Lung (tissue), 12 donors: Measurements from ENCODE around the gene EVA1C. TPM values are rescaled to one million over a fixed set of nuclear protein-coding genes. Genes with fewer than 3 reads are reported as not detected.
"Not testable (repeated sequence)": the region's sequence is repeated elsewhere in the genome, so short reads cannot be mapped to it uniquely, and the experiment has no call there.

Source experiments
- ATAC-seq: fragments of 200-7000 bp; cut with Tn5 transposase; one replicate; pipeline ENCODE4 v1.9.1; 2020; ENCODE audit warnings: moderate number of reproducible peaks; ENCODE audit not compliant: insufficient read depth, low FRiP score
- DNase-seq, 3 donors: peaks; one replicate each; pipeline ENCODE4 v3.0.0-alpha.2; 2013 to 2017
- H3K27ac ChIP-seq, 2 donors: one replicate each; pipeline ENCODE4 v1.5.1; 2013; ENCODE audit warnings: mild to moderate bottlenecking in 2 of 2, moderate library complexity in 2 of 2, control low read depth in 1 of 2, inconsistent platforms in 1 of 2, low read depth in 1 of 2, low read length in 1 of 2
- H3K27me3 ChIP-seq, 3 donors: one replicate each; pipeline ENCODE4 v1.5.1; 2013; ENCODE audit warnings: low read length in 2 of 3; ENCODE audit not compliant: control insufficient read depth in 3 of 3, insufficient read depth in 3 of 3
- H3K36me3 ChIP-seq, 4 donors: one replicate each; pipeline ENCODE4 v1.5.1; 2013; ENCODE audit warnings: low read length in 4 of 4, mild to moderate bottlenecking in 1 of 4, moderate library complexity in 1 of 4; ENCODE audit not compliant: control insufficient read depth in 4 of 4, insufficient read depth in 4 of 4
- H3K4me1 ChIP-seq, 5 donors: one replicate each; pipeline ENCODE4 v1.5.1; 2013; ENCODE audit warnings: low read length in 5 of 5, mild to moderate bottlenecking in 2 of 5, moderate library complexity in 1 of 5; ENCODE audit not compliant: control insufficient read depth in 5 of 5, insufficient read depth in 5 of 5
- H3K4me3 ChIP-seq: one replicate; pipeline ENCODE4 v1.5.1; 2013; ENCODE audit warnings: mild to moderate bottlenecking, control low read depth, moderate library complexity
- H3K9ac ChIP-seq, 2 donors: one replicate each; pipeline ENCODE4 v1.5.1; 2013; ENCODE audit warnings: low read length in 2 of 2, control low read depth in 1 of 2; ENCODE audit not compliant: insufficient read depth in 1 of 2
- H3K9me3 ChIP-seq, 4 donors: one replicate each; pipeline ENCODE4 v1.5.1; 2013; ENCODE audit warnings: low read length in 3 of 4, mild to moderate bottlenecking in 1 of 4, moderate library complexity in 1 of 4; ENCODE audit not compliant: control insufficient read depth in 4 of 4, insufficient read depth in 3 of 4
- CTCF ChIP-seq: IDR thresholded peaks from 2 replicates; pipeline ENCODE4 v1.5.1; 2012; ENCODE audit warnings: mild to moderate bottlenecking; ENCODE audit errors: control extremely low read depth, extremely low read depth
- WGBS, 2 donors: extraction: QIAGEN DNeasy Blood & Tissue Kit; methylation state at CpG; one replicate each; pipeline ENCODE4 v1.1.7; 2013; 5-methylcytosine and 5-hydroxymethylcytosine counted together
- polyA plus RNA-seq, 2 donors: library from polyadenylated mRNA; stranded (reverse); fragments of 200-250 nt; gene quantifications; one replicate each; pipeline ENCODE4 v1.2.1, GENCODE V29; 2013
- total RNA-seq, 2 donors: library from RNA; depleted of rRNA in 1 of 2; stranded (reverse); fragments of >200 nt in 1 of 2; gene quantifications; one replicate each; pipeline ENCODE4 v1.2.1, GENCODE V29; 2014 to 2021
- donor health status: control.
- donor health status: control.
- donor health status: Bipolar disorder and iron deficiency.
- donor health status: healthy.
- donor health status: DM: yes; HTN: yes; CAD: no.

Gene EVA1C
- total and polyA plus RNA-seq, 4 donors, result 13.9 to 59.0 (median 48.6) TPM

DNA sequence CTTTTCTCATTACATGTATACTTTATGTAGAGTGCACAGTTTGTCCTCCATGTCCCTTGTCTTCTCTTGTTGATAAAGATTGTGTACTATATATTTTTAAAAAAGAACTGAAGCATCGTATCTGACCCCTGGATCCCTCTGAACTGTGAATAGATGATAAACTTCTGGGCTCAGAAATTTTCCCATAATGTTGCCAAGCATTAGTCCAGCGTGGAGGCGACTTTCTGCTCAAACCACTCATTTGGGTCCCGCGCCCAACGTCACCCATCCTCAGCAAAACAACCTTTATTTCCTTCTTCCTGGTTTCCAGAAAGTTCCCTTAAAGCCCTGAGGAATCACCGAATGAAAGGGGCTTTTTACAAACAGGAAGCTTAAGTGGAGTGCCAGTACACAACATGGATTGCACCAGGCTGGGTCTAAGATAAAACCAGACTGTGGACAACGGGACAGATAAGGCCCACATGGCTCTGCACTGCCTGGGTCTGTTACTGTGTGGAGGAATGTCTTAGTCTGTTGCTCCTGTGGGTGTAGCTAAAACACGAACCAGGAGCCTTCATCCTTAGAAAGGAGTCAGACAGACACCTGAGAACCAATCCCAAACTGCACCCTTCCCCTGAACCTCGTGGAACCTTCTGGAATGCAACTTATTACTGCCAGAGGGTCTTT is 15.6 kb downstream of the EVA1C start:
- Histone ChIP-seq H3K27ac (peak overlapping the region in 1 of 2 donors; percentile 24), H3K4me3 (no peak overlapping the region), H3K4me1 (peaks cover 0 to 8% (median 0%) of the 10 kb centered on the region in 5 donors), H3K36me3 (peaks cover 0 to 2% (median 0%) of the 10 kb centered on the region in 4 donors), H3K9ac (no peak overlapping the region), H3K27me3 (no peaks in the 10 kb centered on the region), H3K9me3 (no peaks in the 10 kb centered on the region)
- DNase-seq (no peak), ATAC-seq (no peak)
- no peak for TF ChIP-seq CTCF
- 66 to 73% methylated on average over 10 of the region's 10 CpGs for WGBS, 2 donors

DNA sequence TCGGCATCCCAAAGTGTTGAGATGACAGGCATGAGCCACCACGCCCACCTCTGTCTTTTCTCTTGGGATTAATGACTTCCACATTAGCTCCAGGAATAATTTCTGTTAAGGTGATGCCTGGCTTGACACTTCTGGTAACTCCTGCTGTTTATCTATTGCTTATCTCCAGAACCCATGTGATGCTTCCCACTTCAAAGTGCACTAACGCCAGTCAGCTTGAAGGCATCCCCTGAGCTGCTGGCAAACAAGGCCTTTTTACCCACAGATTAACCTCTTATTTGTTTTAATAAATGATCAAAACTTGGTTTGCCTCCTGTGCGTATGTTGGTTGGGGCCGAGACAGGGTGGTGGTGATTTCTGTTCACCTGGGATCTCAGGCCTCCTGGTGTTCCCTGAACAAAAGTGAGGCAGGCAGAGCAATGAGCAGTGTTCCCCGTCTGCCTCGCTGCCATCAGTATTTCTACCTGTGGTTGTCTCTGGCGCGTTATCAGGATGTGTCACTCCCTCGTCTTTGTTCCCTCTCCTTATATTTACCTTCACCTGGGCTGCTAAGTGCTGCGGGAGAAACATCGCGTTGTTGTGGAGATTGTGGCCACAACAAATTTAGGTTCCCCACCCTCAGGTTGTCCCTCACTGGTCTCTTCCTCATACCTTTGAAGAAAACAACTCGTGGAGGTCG is 20.6 kb downstream of the EVA1C start:
- H3K4me1 ChIP-seq, result peaks cover 0 to 11% (median 0%) of the 10 kb centered on the region in 5 donors
- not testable (repeated sequence) for H3K36me3 ChIP-seq, H3K4me3 ChIP-seq, H3K9me3 ChIP-seq, H3K27me3 ChIP-seq, H3K27ac ChIP-seq, H3K9ac ChIP-seq, DNase-seq
- WGBS, 2 donors, result 71 to 87% methylated on average over 15 of the region's 15 CpGs
- ATAC-seq, result peak; percentile 41

DNA sequence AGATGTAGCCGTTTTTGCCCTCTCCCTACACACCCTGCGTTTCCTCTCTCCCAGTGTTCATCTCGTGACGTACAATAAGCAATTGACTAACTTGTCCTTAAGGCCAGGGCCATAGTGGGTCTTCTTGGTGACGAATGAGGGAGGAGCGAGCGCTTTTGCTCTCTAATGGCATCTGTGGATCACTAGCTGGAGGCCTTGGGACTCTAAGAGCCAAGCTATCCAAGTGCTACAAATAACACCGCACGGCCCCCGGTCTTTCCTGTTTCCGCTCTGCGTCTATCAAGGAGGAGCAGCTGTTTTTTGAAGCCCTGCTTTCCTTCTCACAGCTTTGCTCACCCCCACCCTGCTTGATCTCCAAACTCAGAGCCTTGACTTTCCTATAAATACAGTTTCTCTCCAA is 25.2 kb downstream of the EVA1C start:
- Histone ChIP-seq H3K27me3 (no peaks in the 10 kb centered on the region), H3K4me1 (peaks cover 0 to 7% (median 0%) of the 10 kb centered on the region in 5 donors), H3K9ac (no peak overlapping the region), H3K4me3 (no peak overlapping the region), H3K36me3 (peaks cover 0 to 3% (median 0%) of the 10 kb centered on the region in 4 donors), H3K9me3 (no peaks in the 10 kb centered on the region), H3K27ac (peak overlapping the region in 1 of 2 donors; percentile 28)
- TF ChIP-seq CTCF, result no peak
- 29 to 49% methylated on average over 12 of the region's 12 CpGs for WGBS, 2 donors
- no peak for ATAC-seq
- peak in 1 of 3 donors; percentile 34 for DNase-seq

DNA sequence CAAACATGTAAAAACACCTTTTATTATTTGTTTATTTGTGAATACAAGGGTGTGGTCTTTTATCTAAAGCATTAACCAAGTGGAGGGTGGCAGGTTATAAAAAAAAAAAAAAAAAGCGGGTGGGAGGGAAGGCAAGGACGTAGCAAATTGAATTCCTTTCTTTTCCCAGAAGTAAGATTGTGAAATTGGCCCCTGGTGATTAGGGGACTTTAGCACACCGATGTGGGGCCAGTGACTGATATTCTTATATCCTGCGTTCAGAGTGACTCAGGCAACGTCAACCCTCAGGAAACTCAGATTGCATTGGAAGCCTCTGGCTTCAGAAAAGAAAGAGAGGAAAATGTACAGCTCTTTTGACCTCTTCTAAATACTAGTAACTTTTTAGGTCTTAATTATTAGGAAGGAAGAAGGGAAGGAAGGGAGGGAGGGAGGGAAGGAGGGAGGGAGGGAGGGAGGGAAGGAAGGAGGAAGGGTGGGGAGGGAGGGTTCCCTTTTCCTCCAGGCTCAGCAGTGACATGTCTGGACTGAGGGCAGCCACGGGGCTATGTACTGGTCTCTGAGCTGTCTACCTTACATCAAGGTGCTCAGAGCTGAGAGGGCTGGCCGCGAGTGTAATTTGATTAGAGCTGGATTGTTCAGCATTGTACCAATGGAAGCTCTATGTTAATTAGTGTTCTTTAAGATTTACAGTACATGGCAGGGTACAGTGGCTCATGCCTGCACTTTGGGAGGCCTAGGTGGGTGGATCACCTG is 30.2 kb downstream of the EVA1C start:
- Histone ChIP-seq H3K36me3 (peaks cover 0 to 3% (median 0%) of the 10 kb centered on the region in 4 donors), H3K4me3 (no peak overlapping the region), H3K9ac (no peak overlapping the region), H3K27me3 (no peaks in the 10 kb centered on the region), H3K9me3 (peaks cover 0 to 1% (median 0%) of the 10 kb centered on the region in 4 donors), H3K4me1 (peaks cover 0 to 3% (median 0%) of the 10 kb centered on the region in 5 donors), H3K27ac (no peak overlapping the region)
- 82 to 83% methylated on average over 8 of the region's 8 CpGs for WGBS, 2 donors
- DNase-seq (no peak), ATAC-seq (no peak)
- TF ChIP-seq CTCF, result no peak
